SK-N-SH treated with all-trans-retinoic acid at 6 μM for 48 hours (cell line): Measurements from ENCODE around the gene FMN1.

Source experiments
- SNAI2 ChIP-seq: fragments of 250-450 bp; sonication (Bioruptor Pico); IDR thresholded peaks from 2 replicates; pipeline ENCODE4 v1.5.0; 2020; ENCODE audit warnings: mild to moderate bottlenecking, moderate library complexity
- TCF4 ChIP-seq: fragments of 250-450 bp; sonication (Bioruptor Pico); IDR thresholded peaks from 2 replicates; pipeline ENCODE4 v1.8.0; 2021; ENCODE audit warnings: mild to moderate bottlenecking, moderate library complexity, borderline replicate concordance
- ZC3H10 ChIP-seq: fragments of 250-450 bp; sonication (Bioruptor Pico); IDR thresholded peaks from 2 replicates; pipeline ENCODE4 v1.5.1; 2021; ENCODE audit warnings: mild to moderate bottlenecking, moderate library complexity
- ZFP3 ChIP-seq: fragments of 250-450 bp; sonication (Bioruptor Pico); IDR thresholded peaks from 2 replicates; pipeline ENCODE4 v1.5.0; 2020; ENCODE audit warnings: mild to moderate bottlenecking, moderate library complexity
- TF ChIP-seq, protein P1 (sequence below): fragments of 250-450 bp; sonication (Bioruptor Pico); IDR thresholded peaks from 2 replicates; pipeline ENCODE4 v1.8.0; 2020; ENCODE audit warnings: mild to moderate bottlenecking, moderate library complexity, borderline replicate concordance
- TF ChIP-seq, protein P2 (sequence below): fragments of 250-450 bp; sonication (Bioruptor Pico); IDR thresholded peaks from 2 replicates; pipeline ENCODE4 v1.5.0; 2020; ENCODE audit warnings: mild to moderate bottlenecking, moderate library complexity
- TF ChIP-seq, protein P3 (sequence below): fragments of 250-450 bp; sonication (Bioruptor Pico); IDR thresholded peaks from 2 replicates; pipeline ENCODE4 v1.8.0; 2021; ENCODE audit warnings: low read depth, mild to moderate bottlenecking, moderate library complexity, borderline replicate concordance

DNA sequence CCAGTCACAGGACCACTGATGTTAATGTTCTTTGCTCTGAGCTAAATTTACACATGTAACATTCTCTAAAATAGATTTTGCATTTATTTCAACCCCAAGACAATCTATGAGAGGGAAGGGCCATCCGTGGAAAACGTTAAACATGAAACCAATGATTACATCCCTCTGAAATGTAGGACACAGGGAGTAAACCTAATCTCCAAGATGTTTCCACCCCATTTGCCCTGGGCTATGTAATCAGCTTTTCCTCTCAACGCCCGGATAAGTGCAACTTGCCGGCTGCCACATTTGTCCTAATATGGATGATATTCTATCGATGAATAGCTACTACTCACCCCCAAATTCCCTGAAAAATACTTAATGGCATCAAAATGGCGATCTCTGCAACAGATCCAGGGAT, 6.4 kb upstream of the FMN1 start:
- TF ChIP-seq TCF4 (CRISPR knock-in tag), result no peak
- TF ChIP-seq SNAI2 (CRISPR knock-in tag), result no peak
- TF ChIP-seq, protein P1, sequence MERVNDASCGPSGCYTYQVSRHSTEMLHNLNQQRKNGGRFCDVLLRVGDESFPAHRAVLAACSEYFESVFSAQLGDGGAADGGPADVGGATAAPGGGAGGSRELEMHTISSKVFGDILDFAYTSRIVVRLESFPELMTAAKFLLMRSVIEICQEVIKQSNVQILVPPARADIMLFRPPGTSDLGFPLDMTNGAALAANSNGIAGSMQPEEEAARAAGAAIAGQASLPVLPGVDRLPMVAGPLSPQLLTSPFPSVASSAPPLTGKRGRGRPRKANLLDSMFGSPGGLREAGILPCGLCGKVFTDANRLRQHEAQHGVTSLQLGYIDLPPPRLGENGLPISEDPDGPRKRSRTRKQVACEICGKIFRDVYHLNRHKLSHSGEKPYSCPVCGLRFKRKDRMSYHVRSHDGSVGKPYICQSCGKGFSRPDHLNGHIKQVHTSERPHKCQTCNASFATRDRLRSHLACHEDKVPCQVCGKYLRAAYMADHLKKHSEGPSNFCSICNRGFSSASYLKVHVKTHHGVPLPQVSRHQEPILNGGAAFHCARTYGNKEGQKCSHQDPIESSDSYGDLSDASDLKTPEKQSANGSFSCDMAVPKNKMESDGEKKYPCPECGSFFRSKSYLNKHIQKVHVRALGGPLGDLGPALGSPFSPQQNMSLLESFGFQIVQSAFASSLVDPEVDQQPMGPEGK, result no peak
- TF ChIP-seq ZC3H10 (CRISPR knock-in tag), result no peak
- TF ChIP-seq ZFP3, result no peak
- TF ChIP-seq, protein P2, sequence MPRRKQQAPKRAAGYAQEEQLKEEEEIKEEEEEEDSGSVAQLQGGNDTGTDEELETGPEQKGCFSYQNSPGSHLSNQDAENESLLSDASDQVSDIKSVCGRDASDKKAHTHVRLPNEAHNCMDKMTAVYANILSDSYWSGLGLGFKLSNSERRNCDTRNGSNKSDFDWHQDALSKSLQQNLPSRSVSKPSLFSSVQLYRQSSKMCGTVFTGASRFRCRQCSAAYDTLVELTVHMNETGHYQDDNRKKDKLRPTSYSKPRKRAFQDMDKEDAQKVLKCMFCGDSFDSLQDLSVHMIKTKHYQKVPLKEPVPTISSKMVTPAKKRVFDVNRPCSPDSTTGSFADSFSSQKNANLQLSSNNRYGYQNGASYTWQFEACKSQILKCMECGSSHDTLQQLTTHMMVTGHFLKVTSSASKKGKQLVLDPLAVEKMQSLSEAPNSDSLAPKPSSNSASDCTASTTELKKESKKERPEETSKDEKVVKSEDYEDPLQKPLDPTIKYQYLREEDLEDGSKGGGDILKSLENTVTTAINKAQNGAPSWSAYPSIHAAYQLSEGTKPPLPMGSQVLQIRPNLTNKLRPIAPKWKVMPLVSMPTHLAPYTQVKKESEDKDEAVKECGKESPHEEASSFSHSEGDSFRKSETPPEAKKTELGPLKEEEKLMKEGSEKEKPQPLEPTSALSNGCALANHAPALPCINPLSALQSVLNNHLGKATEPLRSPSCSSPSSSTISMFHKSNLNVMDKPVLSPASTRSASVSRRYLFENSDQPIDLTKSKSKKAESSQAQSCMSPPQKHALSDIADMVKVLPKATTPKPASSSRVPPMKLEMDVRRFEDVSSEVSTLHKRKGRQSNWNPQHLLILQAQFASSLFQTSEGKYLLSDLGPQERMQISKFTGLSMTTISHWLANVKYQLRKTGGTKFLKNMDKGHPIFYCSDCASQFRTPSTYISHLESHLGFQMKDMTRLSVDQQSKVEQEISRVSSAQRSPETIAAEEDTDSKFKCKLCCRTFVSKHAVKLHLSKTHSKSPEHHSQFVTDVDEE, result no peak
- TF ChIP-seq, protein P3, sequence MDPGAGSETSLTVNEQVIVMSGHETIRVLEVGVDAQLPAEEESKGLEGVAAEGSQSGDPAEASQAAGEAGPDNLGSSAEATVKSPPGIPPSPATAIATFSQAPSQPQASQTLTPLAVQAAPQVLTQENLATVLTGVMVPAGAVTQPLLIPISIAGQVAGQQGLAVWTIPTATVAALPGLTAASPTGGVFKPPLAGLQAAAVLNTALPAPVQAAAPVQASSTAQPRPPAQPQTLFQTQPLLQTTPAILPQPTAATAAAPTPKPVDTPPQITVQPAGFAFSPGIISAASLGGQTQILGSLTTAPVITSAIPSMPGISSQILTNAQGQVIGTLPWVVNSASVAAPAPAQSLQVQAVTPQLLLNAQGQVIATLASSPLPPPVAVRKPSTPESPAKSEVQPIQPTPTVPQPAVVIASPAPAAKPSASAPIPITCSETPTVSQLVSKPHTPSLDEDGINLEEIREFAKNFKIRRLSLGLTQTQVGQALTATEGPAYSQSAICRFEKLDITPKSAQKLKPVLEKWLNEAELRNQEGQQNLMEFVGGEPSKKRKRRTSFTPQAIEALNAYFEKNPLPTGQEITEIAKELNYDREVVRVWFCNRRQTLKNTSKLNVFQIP, result no peak
